ENCODE measurements around the gene XCL1. TPM values are rescaled to one million over a fixed set of nuclear protein-coding genes. Genes with fewer than 3 reads are reported as not detected.

XCL1 gene
- polyA plus RNA-seq, 1 donor from 2014 or later: 2.3 TPM

DNA sequence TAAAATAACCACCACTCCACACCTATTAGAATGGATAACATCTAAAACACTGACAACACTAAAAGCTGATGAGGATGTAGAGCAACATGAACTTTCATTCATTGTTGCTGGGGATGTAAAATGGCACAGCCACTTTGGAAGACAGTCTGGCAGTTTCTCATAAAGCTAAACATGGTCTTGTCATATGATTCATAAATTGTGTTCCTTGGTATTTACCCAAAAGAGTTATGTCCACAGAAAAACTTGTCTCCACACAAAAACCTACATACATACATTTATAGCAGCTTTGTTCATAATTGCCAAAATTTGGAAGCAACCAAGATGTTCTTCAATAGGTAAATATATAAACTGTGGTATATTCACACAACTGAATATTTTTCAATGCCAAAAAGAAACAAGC lies 16.0 kb upstream of the XCL1 start:
- Histone ChIP-seq H3K79me2 (replicated peaks; ENCODE audit: insufficient read depth, low read length) (no peaks in the 10 kb centered on the region), H3K4me3 (ENCODE audit: low read length) (no peak overlapping the region), H2AFZ (ENCODE audit: low read depth, low read length) (no peak overlapping the region), H3K9me2 (ENCODE audit: insufficient read depth, low read length) (no peaks in the 10 kb centered on the region), H3K9me3 (ENCODE audit: low read length) (no peaks in the 10 kb centered on the region), H3K4me2 (ENCODE audit: low read length) (no peak overlapping the region), H3K36me3 (ENCODE audit: insufficient read depth, low read length) (no peaks in the 10 kb centered on the region), H3K27ac (ENCODE audit: low read length) (no peak overlapping the region), H3K9ac (ENCODE audit: low read length) (no peak overlapping the region), H3F3A (ENCODE audit: insufficient read depth, low read length, poor library complexity, severe bottlenecking) (no peaks in the 10 kb centered on the region), H3K27me3 (ENCODE audit: insufficient read depth, low read depth, low read length) (no peaks in the 10 kb centered on the region), H4K20me1 (ENCODE audit: insufficient read depth) (no peaks in the 10 kb centered on the region)
- no peak for TF ChIP-seq POLR2AphosphoS5 (IDR thresholded peaks at IDR 0.05)
- no peak for TF ChIP-seq SMC3 (conservative IDR thresholded peaks at IDR 0.05; ENCODE audit: poor library complexity)
- TF ChIP-seq RAD21 (conservative IDR thresholded peaks at IDR 0.05): no peak
- TF ChIP-seq REST (IDR thresholded peaks at IDR 0.05; ENCODE audit: borderline replicate concordance): no peak
- no peak for TF ChIP-seq MXI1 (conservative IDR thresholded peaks at IDR 0.05; ENCODE audit: poor library complexity, severe bottlenecking)
- TF ChIP-seq TAF1 (IDR thresholded peaks at IDR 0.05; ENCODE audit: low read depth): no peak
- TF ChIP-seq EP300 (conservative IDR thresholded peaks at IDR 0.05; ENCODE audit: poor library complexity, severe bottlenecking): no peak
- no peak for TF ChIP-seq EZH2 (IDR thresholded peaks at IDR 0.05; ENCODE audit: borderline replicate concordance, insufficient read depth, low read length, poor library complexity, severe bottlenecking)
- no peak for TF ChIP-seq CTCF (IDR thresholded peaks at IDR 0.05; ENCODE audit: poor library complexity, severe bottlenecking)

DNA sequence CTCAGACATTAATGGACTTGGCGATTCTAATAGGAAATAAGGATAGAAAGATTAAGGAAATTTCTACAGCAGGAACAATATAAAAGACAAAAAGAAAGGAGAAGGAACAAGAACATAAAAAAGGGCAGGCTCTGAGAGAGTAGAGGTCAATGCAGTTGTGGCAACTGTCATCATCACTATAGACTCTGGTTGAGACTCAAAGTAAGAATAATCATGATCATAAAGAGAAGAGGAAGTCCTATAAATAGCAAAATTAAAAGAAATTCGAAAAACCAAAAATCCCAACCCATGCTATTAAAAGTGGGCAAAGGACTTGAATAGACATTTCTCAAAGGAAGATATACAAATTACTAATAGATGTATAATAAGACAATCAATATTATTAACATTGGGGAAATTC lies 14.4 kb upstream of the XCL1 start:
- Histone ChIP-seq H4K20me1 (ENCODE audit: insufficient read depth) (no peaks in the 10 kb centered on the region), H3K9ac (ENCODE audit: low read length) (no peak overlapping the region), H3K27ac (ENCODE audit: low read length) (no peak overlapping the region), H3K9me3 (ENCODE audit: low read length) (no peaks in the 10 kb centered on the region), H3K79me2 (replicated peaks; ENCODE audit: insufficient read depth, low read length) (no peaks in the 10 kb centered on the region), H3K9me2 (ENCODE audit: insufficient read depth, low read length) (no peaks in the 10 kb centered on the region), H3K27me3 (ENCODE audit: insufficient read depth, low read depth, low read length) (no peaks in the 10 kb centered on the region), H3F3A (ENCODE audit: insufficient read depth, low read length, poor library complexity, severe bottlenecking) (no peaks in the 10 kb centered on the region), H2AFZ (ENCODE audit: low read depth, low read length) (no peak overlapping the region), H3K4me2 (ENCODE audit: low read length) (no peak overlapping the region), H3K4me3 (ENCODE audit: low read length) (no peak overlapping the region), H3K36me3 (ENCODE audit: insufficient read depth, low read length) (no peaks in the 10 kb centered on the region)
- no peak for TF ChIP-seq EP300 (conservative IDR thresholded peaks at IDR 0.05; ENCODE audit: poor library complexity, severe bottlenecking)
- no peak for TF ChIP-seq EZH2 (IDR thresholded peaks at IDR 0.05; ENCODE audit: borderline replicate concordance, insufficient read depth, low read length, poor library complexity, severe bottlenecking)

GRCh38 chr1:168565825-168566224 lies 10.6 kb upstream of the XCL1 start:
- no peak overlapping the region for H2AFZ ChIP-seq (ENCODE audit: low read depth, low read length)
- no peaks in the 10 kb centered on the region for H3K79me2 ChIP-seq (replicated peaks; ENCODE audit: insufficient read depth, low read length)
- H3K4me2 ChIP-seq (ENCODE audit: low read length): no peak overlapping the region
- H3K9ac ChIP-seq (ENCODE audit: low read length): no peak overlapping the region
- no peaks in the 10 kb centered on the region for H3K9me2 ChIP-seq (ENCODE audit: insufficient read depth, low read length)
- no peaks in the 10 kb centered on the region for H4K20me1 ChIP-seq (ENCODE audit: insufficient read depth)
- no peak overlapping the region for H3K4me3 ChIP-seq (ENCODE audit: low read length)
- H3K9me3 ChIP-seq (ENCODE audit: low read length): no peaks in the 10 kb centered on the region
- no peaks in the 10 kb centered on the region for H3K27me3 ChIP-seq (ENCODE audit: insufficient read depth, low read depth, low read length)
- H3F3A ChIP-seq (ENCODE audit: insufficient read depth, low read length, poor library complexity, severe bottlenecking): no peaks in the 10 kb centered on the region
- no peak overlapping the region for H3K27ac ChIP-seq (ENCODE audit: low read length)
- TF ChIP-seq CTCF (IDR thresholded peaks at IDR 0.05; ENCODE audit: poor library complexity, severe bottlenecking): no peak
- no peak for TF ChIP-seq TAF1 (IDR thresholded peaks at IDR 0.05; ENCODE audit: low read depth)
- TF ChIP-seq MXI1 (conservative IDR thresholded peaks at IDR 0.05; ENCODE audit: poor library complexity, severe bottlenecking): no peak
- TF ChIP-seq EP300 (conservative IDR thresholded peaks at IDR 0.05; ENCODE audit: poor library complexity, severe bottlenecking): no peak
- TF ChIP-seq RAD21 (conservative IDR thresholded peaks at IDR 0.05): no peak
- TF ChIP-seq POLR2AphosphoS5 (IDR thresholded peaks at IDR 0.05): no peak
- no peak for TF ChIP-seq EZH2 (IDR thresholded peaks at IDR 0.05; ENCODE audit: borderline replicate concordance, insufficient read depth, low read length, poor library complexity, severe bottlenecking)
- TF ChIP-seq SMC3 (conservative IDR thresholded peaks at IDR 0.05; ENCODE audit: poor library complexity): no peak
- no peak for TF ChIP-seq REST (IDR thresholded peaks at IDR 0.05; ENCODE audit: borderline replicate concordance)
- no peaks in the 10 kb centered on the region for H3K36me3 ChIP-seq (ENCODE audit: insufficient read depth, low read length)

Data from neural cell (in vitro differentiated cells).